AG04450 (cell line): ENCODE measurements around the gene CXXC5. TPM values are rescaled to one million over a fixed set of nuclear protein-coding genes. Genes with fewer than 3 reads are reported as not detected.

Experiments used
- CTCF ChIA-PET: fragments of 300-600, 350-600 bp; formaldehyde crosslinking; extraction: SDS; loops from one replicate; lab custom pipeline; 2022; ENCODE audit warnings: antibody characterized with exemption, inconsistent platforms; lab: Charles Lee
- POLR2A ChIA-PET: fragments of 350-600 bp; formaldehyde crosslinking; extraction: SDS; loops from one replicate; lab custom pipeline; 2021; ENCODE audit warnings: antibody characterized with exemption, inconsistent platforms; lab: Yijun Ruan, JAX
- DNase-seq: peaks from one replicate; pipeline ENCODE4 v3.0.0-alpha.2; 2011; ENCODE audit warnings: low read depth, low spot score
- H3K27ac ChIP-seq: one replicate; pipeline ENCODE4 v1.5.1; 2012; ENCODE audit warnings: low read depth, low read length, control low read depth
- H3K27me3 ChIP-seq: one replicate; pipeline ENCODE4 v1.6.0; 2012; ENCODE audit warnings: low read length; ENCODE audit not compliant: control insufficient read depth, insufficient read depth
- H3K4me3 ChIP-seq: 2 replicates; pipeline ENCODE4 v1.5.1; 2011; ENCODE audit warnings: mild to moderate bottlenecking, low read depth, low read length, control low read depth
- H3K9me3 ChIP-seq: 2 replicates; pipeline ENCODE4 v1.5.1; 2012; ENCODE audit warnings: low read length; ENCODE audit not compliant: control insufficient read depth, insufficient read depth
- CTCF ChIP-seq: IDR thresholded peaks from 2 replicates; pipeline ENCODE4 v1.5.1; 2011; ENCODE audit warnings: low read depth, low read length, control low read depth, inconsistent platforms
- polyA plus RNA-seq: library from polyadenylated mRNA; depleted of rRNA; stranded (reverse); fragments of >200 nt; gene quantifications from 2 replicates; pipeline ENCODE4 v1.2.3, GENCODE V29; 2011

Gene CXXC5
- polyA plus RNA-seq, 1 experiment, result 21.5 TPM

GRCh38 chr5:139667001-139667729 lies 19.0 kb downstream of the CXXC5 start:
- ChIA-PET POLR2A (interaction anchor here (0.6 to 1.2 kb wide), 3 partner anchors 12 to 19 kb away, joined by 3 to 8 read pairs (median 6); partner anchors contain the start of gene CXXC5), CTCF (interaction anchor here (0.6 to 2.1 kb wide), 5 partner anchors 16 to 134 kb away, joined by 3 to 8 read pairs (median 3); no protein-coding TSS in a partner anchor)
- H3K9me3 ChIP-seq, result no peaks in the 10 kb centered on the region
- DNase-seq, result no peak
- peak overlapping the region; percentile 83 for H3K27ac ChIP-seq
- no peaks in the 10 kb centered on the region for H3K27me3 ChIP-seq
- no peak for TF ChIP-seq CTCF
- H3K4me3 ChIP-seq, result no peak overlapping the region

GRCh38 chr5:139667730-139668063 lies 19.5 kb downstream of the CXXC5 start:
- POLR2A ChIA-PET, result interaction anchor here (0.6 to 1.2 kb wide), 3 partner anchors 12 to 20 kb away, joined by 3 to 8 read pairs (median 6); partner anchors contain the start of gene CXXC5
- Histone ChIP-seq H3K27ac (peak overlapping the region; percentile 83), H3K4me3 (peak overlapping the region; percentile 46), H3K27me3 (no peaks in the 10 kb centered on the region), H3K9me3 (no peaks in the 10 kb centered on the region)
- DNase-seq, result no peak
- TF ChIP-seq CTCF, result no peak
- CTCF ChIA-PET, result interaction anchor here (0.6 to 2.1 kb wide), 4 partner anchors 17 to 134 kb away, joined by 3 to 8 read pairs (median 4); no protein-coding TSS in a partner anchor

GRCh38 chr5:139668064-139668880 lies 20.1 kb downstream of the CXXC5 start:
- ChIA-PET CTCF (interaction anchor here (1.0 to 2.1 kb wide), 3 partner anchors 10 to 33 kb away, joined by 4 to 6 read pairs (median 4); no protein-coding TSS in a partner anchor), POLR2A (interaction anchor here (0.6 to 1.2 kb wide), 4 partner anchors 13 to 20 kb away, joined by 3 to 8 read pairs (median 5); partner anchors contain the start of gene CXXC5)
- DNase-seq, result no peak

GRCh38 chr5:139668924-139669661 lies 20.9 kb downstream of the CXXC5 start:
- ChIA-PET CTCF (interaction anchor here (1.0 to 2.1 kb wide), 3 partner anchors 9 to 34 kb away, joined by 4 to 6 read pairs (median 4); no protein-coding TSS in a partner anchor), POLR2A (interaction anchor here (0.9 kb wide), 1 partner anchor 14 kb away, joined by 4 read pairs; no protein-coding TSS in a partner anchor)
- TF ChIP-seq CTCF, result no peak
- Histone ChIP-seq H3K27ac (peak overlapping the region; percentile 82), H3K27me3 (no peaks in the 10 kb centered on the region), H3K9me3 (no peaks in the 10 kb centered on the region), H3K4me3 (no peak overlapping the region; the same call in 1 of the 2 replicates)
- DNase-seq, result no peak

More at GRCh38 chr5:139668064-139668880, 20.1 kb downstream of the CXXC5 start:
- Histone ChIP-seq H3K9me3 (no peaks in the 10 kb centered on the region), H3K27ac (peak overlapping the region; percentile 83), H3K4me3 (peak overlapping the region; percentile 46), H3K27me3 (no peaks in the 10 kb centered on the region)
- no peak for TF ChIP-seq CTCF
